ENCODE data around the gene PRKCE.

PRKCE gene

DNA sequence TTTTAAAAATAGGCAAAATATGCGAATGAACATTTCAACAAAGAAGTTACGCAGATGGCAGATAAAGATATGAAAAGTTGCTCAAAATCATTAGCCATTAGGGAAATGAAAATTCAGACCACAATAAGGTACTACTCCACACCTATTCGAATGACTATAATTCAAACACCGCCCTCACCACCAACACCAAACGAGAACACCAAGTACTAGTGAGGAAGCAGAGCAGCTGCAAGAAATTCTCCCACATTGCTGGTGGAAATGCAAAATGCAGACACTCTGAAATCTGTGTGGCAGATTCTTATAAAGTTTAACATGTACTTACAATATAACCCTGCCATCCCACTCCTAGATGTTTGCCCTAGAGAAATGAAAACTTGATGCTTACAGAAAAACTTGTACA lies 17.3 kb upstream of the PRKCE start:
- no peak for DNase-seq

DNA sequence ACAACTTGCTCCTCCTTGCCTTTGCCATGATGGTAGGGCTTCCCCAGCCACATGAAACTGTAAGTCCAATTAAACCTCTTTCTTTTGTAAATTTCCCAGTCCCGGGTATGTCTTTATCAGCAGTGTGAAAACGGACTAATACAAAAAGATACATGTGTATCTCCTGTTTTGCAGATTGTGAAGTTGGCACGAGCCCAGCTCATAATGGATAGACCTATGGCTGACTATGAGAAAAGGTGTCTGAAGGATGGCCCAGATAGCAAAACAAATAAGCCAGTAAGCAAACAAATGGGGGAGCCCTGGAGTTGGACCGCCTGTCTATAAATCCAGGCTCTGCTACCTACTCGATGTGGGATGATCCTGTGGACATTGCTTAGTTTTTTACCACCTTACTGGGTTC lies 15.5 kb upstream of the PRKCE start:
- DNase-seq, result no peak

DNA sequence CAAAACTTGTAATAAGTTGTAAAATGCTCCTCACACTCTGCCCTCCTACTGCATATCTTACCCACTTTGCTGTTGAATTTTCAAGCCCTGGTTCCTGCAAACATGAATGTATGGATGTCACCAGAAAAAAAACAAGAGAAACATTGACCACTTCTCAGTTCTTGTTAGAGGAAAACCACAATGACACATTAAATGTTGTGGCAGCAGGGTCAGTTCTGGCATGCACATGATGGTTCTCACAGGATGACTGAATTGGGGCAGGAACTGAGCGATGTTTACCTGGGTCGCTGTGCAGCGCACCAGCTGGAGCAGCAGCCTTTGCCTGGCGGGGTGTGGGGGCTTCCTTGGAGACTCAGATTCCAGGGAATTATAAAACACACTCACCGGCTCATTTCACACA lies 14.0 kb upstream of the PRKCE start:
- no peak for DNase-seq

DNA sequence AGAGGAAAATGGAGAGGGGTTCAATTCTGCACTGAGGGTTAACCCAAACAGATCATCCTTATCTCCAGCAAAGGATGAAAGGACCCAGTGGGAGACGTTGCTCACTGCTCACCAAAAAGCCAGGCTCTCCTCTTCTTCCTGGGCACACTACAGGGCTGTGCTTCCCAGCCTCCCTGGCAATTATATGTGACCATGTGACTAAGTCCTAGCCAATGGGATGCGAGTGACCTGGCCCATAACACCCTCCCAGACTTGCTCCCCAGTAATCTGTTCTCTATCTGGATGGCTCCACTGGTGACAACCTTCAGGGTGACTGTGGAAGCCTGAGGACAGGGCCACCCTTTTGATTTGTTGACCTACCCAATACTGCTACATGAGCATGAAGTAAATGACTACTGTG lies 10.9 kb upstream of the PRKCE start:
- no peak for DNase-seq

DNA sequence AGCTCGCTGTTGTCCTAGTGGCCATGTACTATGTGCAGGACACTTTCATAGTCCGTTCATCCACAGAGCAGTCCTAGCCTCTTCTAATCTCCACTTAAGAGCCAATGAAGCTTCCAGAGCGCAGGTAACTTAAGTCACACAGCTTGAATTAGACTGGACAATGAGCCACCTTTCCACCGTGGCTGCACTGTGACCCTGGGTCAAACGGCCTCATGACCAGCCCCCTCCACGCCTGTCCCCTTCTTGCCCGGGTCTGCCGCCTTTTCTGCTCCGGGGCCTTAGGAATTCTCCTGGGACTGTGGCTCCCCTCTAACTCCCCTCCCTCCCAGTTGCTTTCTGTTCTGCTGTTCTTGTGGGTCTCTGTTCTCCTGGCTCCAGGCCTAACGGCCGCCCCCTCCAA lies 8.4 kb upstream of the PRKCE start:
- DNase-seq, result no peak

DNA sequence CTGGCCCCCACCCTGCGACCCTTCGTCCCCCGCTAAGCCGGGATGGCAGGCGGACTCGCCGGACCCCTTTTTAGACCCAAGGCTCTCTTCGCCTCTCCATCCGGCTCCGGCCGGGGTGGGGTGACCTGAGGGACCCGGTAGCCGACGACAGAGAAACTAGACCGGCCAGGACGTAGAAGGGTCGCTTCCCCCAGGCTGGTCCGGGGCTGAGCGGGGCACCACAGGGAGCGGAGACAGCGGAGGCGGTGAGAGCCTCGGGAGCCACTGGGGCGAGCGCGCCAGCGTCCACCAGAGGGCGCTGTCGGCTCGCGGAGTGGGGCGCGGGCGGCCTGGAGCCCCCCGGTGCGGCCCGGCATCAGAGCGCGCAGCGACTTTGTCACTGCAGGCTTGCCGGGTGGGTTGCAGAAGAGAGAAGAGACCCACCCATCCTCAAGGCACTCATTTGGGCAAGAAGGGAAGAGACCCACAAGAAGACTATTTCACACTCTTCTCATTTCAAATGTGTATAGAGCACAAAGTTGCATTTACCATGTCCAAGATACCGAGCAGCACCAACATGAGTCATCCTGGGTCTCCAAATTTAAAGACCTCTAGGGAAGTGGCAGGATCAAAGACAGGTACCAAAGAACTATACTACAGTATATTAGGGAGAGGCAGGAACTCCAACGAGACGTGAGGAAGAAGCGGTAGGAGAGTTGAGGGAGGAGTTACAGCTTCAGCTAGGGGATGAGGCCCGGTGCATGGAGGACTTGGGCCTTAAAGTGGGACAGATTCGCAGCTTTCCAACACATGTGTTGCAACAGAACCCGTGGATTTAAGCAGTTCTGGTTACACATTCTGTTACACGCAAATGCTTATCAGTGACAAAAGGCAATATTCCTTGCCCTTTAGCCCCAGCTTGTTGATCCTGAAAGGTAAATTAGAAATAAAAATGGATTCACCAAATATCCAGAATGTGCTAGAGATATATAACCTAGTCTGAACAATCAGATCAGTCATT lies 7.6 kb upstream of the PRKCE start:
- DNase-seq, result peak; percentile 74 to 75

DNA sequence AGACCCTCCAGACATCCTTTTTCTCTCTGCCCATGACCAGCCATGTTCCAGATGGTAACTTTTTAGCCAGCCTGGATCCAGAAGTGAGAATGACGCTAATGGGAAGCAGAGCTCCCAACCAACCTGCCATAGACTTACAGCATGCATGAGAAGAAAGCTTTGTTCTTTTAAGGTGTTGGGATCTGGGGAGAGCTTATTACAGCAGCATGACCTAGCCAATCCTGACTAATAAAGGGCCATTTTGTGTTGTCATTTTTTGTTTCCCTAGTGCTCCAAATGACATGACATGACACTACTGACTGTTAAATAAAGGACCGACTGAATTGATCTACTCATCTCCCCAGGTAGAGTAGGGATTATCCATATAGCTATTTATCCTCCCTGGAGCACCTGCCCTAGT lies 5.2 kb upstream of the PRKCE start:
- no peak for DNase-seq

DNA sequence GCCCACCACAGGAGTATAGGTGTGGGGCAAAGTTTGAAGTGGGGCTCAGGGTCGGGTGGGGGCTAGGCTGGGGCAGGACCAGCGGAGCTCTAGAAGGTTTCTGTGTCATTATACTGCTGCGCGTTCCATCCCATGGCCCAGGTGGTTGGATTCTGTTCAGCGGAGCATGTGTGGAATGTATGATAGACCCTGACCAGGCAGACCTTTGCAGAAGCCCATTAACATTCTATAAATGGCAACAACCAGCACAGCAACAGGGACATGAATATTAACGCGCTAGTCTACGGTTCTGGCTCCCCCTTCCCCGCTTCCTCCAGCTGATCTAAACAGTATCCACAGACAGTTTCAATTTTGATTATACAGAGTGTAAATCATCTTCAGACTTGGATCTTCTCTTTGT lies 4.1 kb upstream of the PRKCE start:
- no peak for DNase-seq

DNA sequence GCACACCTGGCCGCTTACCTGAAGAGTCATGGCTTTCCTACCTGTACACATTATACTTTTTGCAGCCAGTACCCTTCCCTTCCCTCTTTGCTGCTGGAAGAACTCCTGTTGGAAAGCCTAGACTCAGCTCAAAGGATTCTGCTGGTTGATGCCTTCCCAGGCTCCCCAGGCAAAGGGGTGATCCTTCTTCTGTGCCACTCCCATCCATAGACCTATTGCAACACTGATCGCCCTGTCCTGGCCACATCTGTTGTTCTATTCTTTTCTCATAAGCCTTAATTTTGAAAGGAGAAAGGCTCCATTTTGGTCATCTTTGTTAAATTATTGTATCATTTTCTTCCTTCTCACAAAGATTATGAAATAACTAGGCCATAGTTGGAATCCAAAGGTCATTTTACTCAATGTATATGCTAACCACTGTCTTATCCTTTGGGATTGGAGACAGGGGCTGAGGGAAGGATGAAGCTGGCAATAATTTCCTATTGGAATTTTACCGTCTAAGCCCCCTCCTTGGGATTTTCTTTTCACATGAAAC lies 3.4 kb upstream of the PRKCE start:
- no peak for DNase-seq

DNA sequence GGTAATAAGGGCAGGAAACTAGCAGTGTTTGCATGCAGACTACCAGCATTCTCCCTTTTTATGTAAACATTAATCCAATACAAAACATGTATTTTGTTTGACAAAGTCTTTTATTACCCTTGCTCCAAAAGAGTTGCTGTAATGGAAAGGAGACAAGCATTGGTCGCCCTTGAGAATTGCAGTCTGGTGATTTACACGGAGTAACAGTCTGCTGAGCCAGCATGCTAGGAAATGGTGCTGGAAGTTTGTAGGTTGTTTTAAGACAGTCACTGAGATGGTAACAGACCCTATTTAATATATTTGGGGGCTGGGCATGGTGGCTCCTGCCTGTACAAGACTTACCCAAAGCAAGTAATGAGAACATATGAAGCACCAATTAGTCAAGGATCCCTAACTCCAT lies 2.8 kb upstream of the PRKCE start:
- DNase-seq, result no peak

DNA sequence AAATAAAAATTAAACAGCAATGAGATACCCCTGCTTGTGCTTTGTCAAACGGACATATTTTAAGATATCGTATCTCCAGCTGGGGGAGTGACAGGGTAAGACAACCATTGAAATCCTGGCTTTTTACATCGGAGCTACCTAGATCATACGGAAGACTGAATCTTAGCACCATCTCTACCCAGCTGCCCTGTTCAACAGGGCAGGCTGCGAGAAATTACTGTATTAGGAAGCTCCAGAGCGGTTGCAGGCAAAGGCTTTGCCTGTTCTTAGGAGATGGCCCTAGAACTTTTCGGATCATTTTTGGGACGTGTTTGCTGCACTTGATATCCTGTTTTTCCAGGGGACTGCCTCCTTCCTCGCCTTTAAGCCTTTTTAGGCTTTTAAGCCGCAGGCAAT lies 2.0 kb upstream of the PRKCE start:
- no peak for DNase-seq

DNA sequence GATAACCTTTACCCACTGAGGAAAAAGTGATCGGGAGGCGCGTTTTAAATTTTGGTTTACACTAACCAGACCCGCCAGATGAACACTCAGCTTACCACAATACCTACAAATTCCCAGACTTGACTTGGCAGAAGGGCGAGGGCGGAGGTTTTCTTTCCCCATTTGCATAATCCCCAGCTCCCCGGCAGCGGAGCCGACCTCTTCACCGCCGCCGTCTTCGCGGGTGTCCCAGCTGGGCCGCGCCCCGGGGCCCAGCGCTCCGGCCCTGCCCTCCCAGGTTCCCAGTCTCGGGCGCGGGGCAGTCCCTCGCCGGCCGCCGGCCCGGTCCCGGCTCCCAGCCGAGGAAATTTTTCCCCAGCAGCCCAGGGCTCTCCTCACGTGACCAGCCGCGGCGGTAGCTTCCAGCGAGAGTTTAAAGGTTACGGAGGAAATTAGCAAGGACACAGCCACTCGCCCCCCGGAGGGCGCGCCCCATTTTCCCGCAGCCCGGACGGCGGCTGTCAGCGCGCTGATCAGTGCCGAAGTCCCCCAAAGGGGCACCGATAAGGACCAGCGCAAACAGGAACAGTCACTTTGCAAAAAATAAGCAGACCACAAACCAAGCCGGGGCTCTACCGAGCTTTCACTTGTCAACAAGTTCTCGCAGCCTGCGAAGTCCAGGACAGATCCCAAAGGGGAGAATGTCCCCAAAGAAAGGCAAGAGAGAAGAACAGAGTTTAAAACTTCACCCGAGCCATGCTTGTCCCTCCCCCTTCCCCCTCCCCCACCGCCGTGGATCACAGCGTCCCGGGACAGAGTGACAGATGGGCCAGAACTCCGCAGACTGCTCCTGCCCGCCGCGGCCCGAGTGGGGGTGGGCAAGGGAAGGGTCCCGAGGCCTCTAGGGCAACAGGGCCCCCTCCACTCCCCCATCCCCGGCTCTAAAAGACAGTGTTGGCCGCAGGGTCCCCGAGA lies 1.3 kb upstream of the PRKCE start:
- DNase-seq, result peak; percentile 65 to 73

DNA sequence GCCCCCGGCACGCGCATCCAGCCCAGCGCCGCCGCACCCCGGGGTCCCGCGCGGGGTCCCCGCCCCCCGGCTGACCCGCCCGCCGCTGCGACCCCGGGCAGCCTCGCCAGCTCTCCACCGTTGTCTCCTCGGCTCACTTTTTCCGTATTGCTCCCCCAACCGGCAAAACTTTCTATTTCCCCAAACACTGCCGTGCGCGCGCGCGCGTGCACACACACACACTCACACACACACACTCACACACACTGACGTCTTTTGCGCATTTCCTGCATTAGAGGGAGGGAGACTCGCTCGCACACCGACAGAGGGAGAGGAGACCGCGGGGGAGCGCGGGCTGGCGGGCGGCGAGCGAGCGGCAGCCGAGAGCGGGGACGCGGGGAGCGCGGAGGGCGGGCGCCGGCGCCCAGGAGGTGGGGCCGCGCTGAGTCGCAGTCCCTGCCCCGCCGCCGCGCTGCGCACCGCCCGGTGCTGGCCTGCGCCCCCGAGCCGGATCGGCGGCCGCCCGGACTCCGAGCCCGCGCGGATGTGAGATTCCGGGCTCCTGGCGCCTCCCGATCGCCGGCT lies 542 bp upstream of the PRKCE start:
- DNase-seq, result peak; percentile 85 to 89

DNA sequence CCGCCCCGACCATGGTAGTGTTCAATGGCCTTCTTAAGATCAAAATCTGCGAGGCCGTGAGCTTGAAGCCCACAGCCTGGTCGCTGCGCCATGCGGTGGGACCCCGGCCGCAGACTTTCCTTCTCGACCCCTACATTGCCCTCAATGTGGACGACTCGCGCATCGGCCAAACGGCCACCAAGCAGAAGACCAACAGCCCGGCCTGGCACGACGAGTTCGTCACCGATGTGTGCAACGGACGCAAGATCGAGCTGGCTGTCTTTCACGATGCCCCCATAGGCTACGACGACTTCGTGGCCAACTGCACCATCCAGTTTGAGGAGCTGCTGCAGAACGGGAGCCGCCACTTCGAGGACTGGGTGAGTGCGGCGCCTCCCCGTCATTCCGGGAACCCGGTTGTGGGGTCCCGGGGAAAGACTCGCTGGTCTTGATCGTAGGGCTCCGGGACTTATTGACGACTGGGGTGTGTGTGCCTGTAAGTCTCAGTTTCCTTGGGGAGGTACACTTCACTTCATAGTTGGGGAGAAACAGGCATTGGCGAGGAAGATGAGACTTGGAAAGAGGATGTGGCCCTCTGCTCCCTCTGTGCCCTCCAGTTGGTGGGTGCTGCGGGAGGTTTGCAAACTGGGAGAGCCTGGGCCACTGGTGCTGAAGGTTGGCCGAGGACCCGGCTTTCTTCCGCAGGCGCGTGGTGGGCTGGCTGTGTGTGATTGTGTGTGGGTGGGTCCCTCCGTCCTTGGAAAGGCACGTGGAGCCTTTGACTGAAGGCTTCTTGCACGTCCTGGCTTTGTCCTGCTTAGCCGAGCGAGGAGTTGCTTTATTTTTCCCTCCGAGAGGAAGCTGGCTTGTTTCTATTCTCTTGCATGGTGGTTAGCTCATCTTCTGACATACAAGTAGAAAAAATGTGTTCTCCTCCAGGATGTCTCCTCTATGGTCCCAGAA lies 886 bp downstream of the PRKCE start:
- DNase-seq, result peak; percentile 22 to 33

DNA sequence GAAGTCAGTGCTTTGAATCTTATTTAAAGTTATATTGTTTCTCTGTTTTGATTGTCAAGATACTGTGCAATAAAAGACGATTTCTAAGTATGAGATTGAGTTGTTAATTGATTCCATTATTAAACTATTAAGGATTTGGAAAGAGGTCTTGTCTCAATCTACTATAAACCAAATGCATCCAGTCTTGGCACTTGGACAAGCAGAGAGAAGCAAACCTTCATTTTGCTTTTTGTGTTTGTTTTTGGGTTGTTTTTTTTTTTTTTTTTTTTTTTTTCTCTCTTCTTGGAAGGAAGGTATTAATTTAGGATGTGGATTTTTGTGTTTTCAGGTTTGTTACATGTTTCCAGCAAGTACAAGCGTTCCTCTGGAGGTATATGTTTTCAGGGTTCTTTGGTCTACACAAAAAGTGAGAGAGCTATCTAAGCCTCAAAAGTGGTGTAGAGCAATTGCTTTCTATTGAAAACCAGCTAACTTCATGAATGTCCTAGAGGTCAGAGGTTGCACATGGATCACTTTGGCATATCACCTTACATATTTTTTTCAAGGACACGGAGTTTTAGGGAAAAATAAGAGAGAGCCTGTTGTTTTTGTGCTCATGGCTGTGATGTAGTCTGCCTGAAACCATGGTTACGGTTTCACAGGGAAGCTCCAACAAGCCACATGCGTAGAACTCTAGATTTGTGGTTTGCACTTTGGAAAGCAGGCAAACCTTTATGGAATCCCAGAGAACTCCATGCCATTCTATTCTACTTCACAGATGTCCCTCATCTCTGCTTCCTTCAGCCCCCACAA lies 1.8 kb downstream of the PRKCE start:
- DNase-seq, result no peak

DNA sequence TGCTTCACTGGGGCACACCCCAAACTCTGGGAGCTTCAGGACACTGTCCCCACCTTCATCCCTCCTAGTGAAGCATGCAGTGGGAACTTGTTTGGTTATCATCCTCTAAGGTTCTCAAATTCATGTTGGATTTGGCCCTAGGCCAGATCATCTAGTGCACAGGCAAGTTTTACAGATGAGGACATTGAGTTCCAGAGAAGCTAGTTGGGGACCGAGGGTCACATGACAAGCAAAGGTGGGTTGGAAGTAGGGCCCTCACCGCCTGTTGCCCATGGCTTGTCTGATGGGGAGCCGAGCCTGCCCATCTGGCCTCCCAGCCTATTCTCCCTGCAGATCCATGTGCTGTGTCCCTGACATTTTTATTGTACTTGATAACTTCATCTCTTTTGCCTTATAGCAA lies 2.8 kb downstream of the PRKCE start:
- no peak for DNase-seq

DNA sequence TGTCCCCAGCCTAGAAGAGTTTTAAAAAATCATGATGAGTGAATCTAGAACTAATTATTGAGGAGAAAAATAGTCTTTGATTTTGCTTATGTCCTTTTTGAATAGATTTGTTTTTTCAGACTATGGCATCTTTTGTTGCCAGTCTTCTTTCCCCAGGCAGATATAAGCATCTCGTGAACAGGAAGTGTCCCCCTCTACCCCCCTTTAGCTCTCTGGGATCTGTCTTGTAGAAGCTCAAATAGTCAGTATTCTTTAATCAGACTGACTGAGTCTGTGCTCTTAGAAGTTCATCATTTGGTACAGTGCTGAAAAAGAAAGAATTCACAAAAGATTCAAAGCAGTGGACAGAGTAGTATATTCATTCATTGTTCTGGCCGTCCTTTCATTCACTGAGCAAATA lies 10.4 kb downstream of the PRKCE start:
- DNase-seq, result no peak

DNA sequence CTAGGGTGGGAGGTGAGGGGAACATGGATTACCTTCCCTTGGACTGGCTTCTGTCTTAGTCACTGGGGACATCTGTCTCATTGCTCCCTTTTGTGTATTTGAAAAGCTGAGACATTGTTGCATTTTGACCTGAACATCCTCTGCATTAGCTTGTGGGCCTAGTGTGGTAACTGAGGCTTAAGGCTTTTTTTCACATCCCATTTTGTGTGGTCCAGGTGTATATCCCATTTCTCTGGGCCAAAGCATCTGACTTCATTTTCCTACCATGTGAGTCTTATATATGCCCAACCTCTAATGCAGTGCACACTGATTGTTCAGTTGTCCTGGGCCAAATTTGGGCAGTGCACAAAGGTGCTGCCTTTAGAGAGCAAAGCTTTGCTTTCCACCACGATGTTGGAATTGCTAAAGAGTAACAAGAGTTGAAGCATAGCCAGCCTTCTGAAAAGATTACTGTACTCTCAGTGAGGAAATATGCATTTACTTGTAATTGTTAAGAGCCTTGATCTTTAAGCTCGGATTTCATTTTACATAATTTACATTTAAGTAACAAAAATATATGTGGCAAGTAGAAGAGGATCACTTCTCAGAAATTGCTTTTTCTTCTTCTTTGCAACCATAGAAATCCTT lies 13.3 kb downstream of the PRKCE start:
- DNase-seq, result no peak

DNA sequence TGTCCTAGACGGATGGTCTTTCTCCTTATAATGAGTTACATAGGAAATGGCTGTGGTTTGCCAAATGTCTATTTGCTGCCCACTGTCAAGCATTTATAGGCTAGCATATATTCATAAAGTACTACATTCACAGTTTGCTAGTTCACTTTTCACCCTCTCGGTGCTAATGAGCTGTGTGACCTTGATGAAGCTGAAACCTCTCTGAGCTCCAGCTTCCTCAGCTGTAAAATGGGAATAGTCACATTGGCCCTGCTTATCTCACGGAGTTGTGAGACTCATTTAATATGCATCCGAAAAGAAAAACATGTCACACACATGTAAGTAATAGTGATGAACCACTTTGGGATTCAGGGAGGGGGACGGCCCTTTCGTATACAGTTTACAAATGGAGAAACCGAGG lies 17.0 kb downstream of the PRKCE start:
- no peak for DNase-seq

DNA sequence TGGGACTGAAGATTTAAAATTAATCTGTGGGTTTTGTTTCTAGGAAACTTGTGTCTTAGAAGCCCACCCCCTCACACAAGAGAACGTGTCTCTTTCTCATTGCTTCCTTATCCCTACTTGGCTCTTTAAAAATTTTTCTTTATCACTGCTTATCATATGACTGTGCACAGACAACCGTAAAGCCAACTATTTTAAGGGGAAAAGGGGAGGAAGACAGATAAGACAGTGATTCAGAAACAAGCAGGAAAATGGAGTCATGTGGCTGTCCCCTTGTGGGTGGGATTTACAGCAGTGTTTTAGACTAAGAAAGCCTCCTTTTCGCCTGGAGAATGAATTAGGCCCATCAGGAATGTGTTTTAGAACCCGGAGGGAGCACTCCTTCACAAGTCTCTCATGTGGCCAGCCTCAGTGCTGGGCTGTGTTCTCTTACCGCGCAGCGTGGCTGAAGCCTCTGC lies 17.6 kb downstream of the PRKCE start:
- no peak for DNase-seq

DNA sequence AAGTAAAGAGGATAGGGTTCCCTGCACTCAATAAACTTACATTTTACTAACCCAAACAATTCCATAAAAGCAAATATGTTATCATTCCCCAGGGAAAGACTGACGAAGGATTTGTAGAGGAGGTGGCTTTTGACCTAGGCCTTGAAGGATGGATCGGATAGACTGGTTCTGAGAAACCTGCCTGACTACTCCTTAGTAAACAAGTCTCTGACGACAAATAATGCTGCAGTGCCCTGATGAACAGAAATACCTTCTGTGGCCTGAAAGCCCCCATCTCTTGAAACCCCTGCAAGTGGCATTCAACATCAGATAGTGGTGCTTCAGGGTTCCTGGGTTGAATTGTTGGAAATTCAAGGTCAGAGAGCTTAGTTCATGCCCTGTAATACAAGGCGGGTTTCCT lies 19.2 kb downstream of the PRKCE start:
- DNase-seq, result no peak
